ENCODE data around the gene SPEN.
A peak's percentile ranks its signal among the peaks of the same experiment; 100 is the strongest.

Gene SPEN

GRCh38 chr1:15852036-15852827 is 4.7 kb downstream of the SPEN start:
- DNase-seq (ENCODE audit: low read depth in 2 of 2, low spot score in 1 of 2), result no peak

DNA sequence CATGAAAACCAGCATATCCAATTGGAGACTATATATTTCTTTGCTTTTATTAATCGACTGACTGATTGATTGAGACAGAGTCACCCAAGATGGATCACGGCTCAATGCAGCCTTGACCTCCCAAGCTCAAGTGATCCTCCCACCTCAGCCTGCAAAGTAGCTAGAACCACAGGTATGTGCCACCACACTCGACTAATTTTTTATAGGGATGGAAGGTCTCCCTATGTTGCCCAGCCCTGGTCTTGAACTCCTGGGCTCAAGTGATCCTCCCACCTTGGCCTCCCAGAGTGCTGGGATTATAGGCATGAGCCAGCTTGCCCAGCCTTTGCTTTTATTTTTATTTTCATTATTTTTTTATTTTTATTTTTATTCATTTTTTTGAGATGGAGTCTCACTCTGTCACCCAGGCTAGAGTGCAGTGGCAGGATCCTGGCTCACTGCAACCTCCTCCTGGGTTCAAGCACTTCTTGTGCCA is 5.4 kb downstream of the SPEN start:
- no peak for DNase-seq (ENCODE audit: low read depth in 2 of 2, low spot score in 1 of 2)

- no peak for DNase-seq (ENCODE audit: low read depth in 2 of 2, low spot score in 1 of 2)
Measured at GRCh38 chr1:15856888-15857287, 9.4 kb downstream of the SPEN start.

- DNase-seq (ENCODE audit: low read depth in 2 of 2, low spot score in 1 of 2), result no peak
Measured at GRCh38 chr1:15858069-15858670, 10.7 kb downstream of the SPEN start.

GRCh38 chr1:15858672-15859372 is 11.3 kb downstream of the SPEN start:
- DNase-seq (ENCODE audit: low read depth in 2 of 2, low spot score in 1 of 2), result no peak

GRCh38 chr1:15863156-15863901 is 15.8 kb downstream of the SPEN start:
- no peak for DNase-seq (ENCODE audit: low read depth in 2 of 2, low spot score in 1 of 2)

GRCh38 chr1:15866721-15867201 is 19.3 kb downstream of the SPEN start:
- no peak for DNase-seq (ENCODE audit: low read depth in 2 of 2, low spot score in 1 of 2)

DNA sequence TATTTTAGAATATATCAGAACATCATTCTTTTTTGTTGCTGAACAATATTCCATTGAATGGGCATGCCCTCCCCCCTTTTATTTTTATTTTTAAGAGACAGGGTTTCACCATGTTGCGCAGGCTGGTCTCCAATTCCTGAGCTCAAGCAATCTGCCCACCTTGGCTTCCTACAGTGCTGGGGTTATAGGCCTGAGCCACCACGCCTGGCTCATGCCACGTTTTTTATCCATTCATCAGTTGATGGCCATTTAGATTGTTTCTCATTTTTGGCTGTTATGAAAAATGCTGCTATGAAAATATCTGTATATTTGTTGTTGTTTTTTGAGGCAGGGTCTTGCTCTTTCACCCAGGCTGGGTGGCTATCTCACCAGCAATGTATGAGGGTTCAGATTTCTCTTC is 19.8 kb downstream of the SPEN start:
- DNase-seq (ENCODE audit: low read depth in 2 of 2, low spot score in 1 of 2), result no peak

- no peak for DNase-seq (ENCODE audit: low read depth in 2 of 2, low spot score in 1 of 2)
Measured at GRCh38 chr1:15869413-15869812, 21.9 kb downstream of the SPEN start.

DNA sequence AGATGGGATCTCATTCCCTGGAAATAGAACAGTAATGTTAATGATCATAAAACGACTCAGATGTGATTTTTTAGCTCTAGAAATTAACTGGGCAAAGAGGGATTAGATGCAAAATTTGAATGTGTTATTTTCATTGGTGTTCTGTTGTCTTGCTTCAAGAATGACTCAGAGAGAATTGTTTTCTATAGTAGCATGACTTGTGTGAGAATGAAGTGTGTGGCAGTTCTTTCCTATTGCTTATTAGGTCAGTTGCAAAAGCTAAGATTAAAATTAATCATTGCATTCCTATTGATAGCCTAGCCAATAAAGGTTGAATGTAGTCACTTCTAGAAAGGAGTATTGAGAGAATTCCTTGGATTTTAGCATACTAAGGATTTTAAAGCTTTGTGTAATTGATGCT is 22.9 kb downstream of the SPEN start:
- no peak for DNase-seq (ENCODE audit: low read depth in 2 of 2, low spot score in 1 of 2)

- DNase-seq (ENCODE audit: low read depth in 2 of 2, low spot score in 1 of 2), result no peak
Measured at GRCh38 chr1:15874471-15874870, 27.0 kb downstream of the SPEN start.

DNA sequence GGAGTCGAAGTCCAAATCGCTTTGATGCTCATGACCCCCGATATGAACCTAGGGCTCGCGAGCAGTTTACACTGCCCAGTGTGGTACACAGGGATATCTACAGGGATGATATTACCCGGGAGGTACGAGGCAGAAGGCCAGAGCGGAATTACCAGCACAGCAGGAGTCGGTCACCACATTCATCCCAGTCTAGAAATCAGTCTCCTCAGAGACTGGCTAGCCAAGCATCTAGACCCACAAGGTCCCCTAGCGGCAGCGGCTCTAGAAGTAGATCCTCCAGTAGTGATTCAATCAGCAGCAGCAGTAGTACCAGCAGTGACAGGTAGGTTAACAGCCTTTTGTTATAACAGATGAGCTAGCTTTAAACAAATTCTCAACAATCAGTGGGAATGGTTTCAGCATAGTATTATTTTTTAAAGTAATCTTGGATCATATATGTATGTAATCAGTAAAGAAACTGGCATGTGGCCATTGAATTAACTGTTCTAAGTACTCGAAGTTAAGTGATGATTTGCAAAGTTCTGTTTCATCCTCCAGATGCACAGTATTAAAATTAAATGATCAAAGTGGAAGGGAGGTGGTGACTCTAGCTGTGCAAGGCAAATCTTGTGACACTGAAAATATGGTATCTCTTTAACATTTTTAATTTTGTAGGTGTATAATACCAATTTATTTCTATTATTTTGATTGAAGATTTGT is 29.0 kb downstream of the SPEN start:
- no peak for DNase-seq (ENCODE audit: low read depth in 2 of 2, low spot score in 1 of 2)

DNA sequence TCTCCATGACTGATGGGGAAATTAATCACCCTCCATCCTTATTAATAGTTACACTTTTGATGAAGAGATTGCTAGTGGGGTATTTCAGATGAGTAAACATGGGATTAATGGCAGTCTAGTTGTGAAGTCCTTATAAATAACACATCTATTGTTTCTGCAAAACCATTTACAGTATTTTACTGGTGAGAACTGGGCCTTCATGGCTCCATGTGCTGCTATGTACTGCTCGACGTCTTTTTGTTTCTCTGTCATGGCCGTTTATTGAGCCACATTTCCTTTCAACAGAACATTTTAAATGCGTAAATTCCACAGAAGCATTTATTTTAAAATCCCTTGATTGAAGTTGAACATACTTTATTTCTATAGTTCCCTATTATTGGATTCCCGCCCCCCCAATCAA is 34.5 kb downstream of the SPEN start:
- no peak for DNase-seq (ENCODE audit: low read depth in 2 of 2, low spot score in 1 of 2)

- no peak for DNase-seq (ENCODE audit: low read depth in 2 of 2, low spot score in 1 of 2)
Measured at GRCh38 chr1:15882665-15883064, 35.2 kb downstream of the SPEN start.

- DNase-seq (ENCODE audit: low read depth in 2 of 2, low spot score in 1 of 2), result no peak
Measured at GRCh38 chr1:15883326-15883725, 35.8 kb downstream of the SPEN start.

DNA sequence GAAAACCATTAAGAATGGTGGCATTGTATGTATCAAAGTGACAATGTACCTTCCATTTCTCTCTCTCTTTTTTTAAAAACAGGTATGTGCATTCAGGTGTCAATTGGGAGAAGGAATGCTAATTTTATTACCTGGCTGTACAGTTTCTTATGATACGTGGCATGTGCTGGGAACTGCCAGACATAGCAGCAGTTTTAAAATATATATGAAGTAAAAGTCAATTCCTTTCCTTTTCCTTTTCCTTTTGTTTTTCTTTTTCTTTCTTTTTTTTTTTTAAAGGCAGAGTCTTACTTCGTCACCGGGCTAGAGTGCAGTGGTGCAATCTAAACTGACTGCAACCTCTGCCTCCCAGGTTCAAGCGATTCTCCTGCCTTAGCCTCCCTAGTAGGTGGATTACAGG is 37.0 kb downstream of the SPEN start:
- DNase-seq (ENCODE audit: low read depth in 2 of 2, low spot score in 1 of 2), result no peak

- DNase-seq (ENCODE audit: low read depth in 2 of 2, low spot score in 1 of 2), result no peak
Measured at GRCh38 chr1:15885269-15885668, 37.8 kb downstream of the SPEN start.

DNA sequence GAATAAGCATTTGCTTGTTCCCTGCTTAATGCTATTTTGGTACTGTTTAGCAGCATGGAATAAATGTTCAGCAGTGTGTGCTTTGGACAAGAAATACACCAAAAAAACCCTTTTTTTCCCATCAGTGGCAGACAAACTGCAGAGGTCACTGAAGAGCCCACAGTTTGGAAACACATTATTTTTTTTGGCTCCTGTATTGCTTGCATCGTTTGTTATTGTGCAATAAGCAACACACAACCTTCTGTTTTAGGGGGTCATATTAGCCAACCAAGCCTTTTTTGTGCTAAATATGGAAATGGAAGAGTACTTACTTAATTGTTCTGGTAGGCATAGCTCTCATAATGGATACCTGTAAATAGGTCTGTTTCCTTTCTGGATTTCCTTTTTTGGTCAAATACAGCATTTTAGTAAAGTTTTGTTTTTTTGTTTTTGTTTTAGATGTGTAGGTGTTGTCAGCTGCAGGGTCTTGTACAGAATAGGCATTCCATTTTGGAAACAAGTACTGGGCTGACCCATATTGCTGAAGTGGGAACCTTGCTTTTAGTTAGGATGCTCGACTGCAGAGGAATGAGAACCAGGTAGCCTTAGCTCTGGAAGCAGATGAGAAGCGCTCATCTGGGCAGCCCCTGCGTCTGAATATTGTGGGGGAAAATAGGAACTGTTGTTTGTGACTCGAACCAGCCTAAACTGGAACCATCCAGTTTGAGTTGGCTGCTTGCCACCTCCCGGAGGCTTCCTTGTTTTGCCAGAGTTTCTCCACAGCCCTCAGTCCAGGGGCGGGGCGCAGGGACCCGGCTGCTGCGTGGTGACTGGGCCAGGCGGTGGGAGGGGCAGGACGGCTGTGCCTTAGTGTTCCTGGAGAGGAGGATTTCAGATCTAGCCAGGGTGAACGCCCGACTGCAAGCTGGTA is 38.4 kb downstream of the SPEN start:
- DNase-seq (ENCODE audit: low read depth in 2 of 2, low spot score in 1 of 2), result peak; percentile 4 to 5

GRCh38 chr1:15886611-15887167 is 39.2 kb downstream of the SPEN start:
- DNase-seq (ENCODE audit: low read depth in 2 of 2, low spot score in 1 of 2), result no peak
